ENCODE measurements around the gene KCNK7. TPM values are rescaled to one million over a fixed set of nuclear protein-coding genes. Genes with fewer than 3 reads are reported as not detected.

The KCNK7 gene
- total RNA-seq, 1 experiment from 2014 or later, result 0.61 TPM

DNA sequence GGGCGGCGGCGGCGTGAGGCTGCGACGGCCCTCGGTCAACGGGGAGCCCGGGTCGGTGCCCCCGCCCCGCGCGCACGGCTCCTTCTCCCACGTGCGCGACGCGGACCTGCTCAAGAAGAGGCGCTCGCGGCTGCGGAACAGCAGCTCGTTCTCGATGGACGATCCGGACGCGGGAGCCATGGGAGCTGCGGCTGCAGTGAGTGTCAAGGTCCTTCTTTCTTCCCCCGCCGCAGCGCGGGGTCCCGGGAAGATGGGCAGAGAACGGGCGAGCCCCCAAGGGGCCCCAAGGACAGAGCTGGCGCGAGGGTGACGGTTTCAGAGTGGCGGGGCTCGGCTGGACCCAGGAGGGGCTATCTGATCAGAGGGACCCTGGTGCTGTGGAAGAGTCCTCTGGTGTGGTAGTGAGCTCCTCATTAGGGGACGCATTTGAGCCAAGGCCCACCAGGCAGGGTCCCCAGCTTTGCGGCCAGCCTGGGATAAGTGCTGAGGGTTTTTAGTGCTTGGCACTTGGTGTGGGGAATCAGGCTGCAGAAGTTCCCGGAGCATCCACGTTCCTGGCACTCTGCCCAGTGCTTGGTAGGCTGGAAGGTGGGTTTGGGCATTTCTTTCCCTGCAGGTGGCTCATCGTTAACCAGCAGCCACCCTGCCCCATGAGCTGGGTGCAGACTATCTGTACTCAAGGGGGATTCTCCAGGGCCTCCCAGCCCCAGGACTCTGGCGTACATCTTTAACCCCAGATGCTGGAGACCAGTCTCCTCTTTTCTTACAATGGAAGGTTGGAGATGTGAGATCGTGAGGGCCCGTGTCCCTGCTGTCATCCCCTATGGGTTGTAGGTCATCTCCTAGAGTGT lies 10.0 kb downstream of the KCNK7 start:
- CTCF ChIA-PET, result interaction anchor here (0.9 to 1.2 kb wide), 3 partner anchors 8 to 45 kb away, joined by 3 to 6 read pairs (median 3); no protein-coding TSS in a partner anchor

More for the DNA sequence above, 10.0 kb downstream of the KCNK7 start:
- Histone ChIP-seq H3K4me3 (replicated peaks in 1 of 2; ENCODE audit: low read depth in 1 of 2, low read length in 2 of 2) (no peak overlapping the region), H4K20me1 (ENCODE audit: insufficient read depth) (no peaks in the 10 kb centered on the region), H3K9me3 (ENCODE audit: control insufficient read depth in 1 of 2, insufficient read depth in 1 of 2, low read depth in 1 of 2, low read length in 2 of 2) (no peaks in the 10 kb centered on the region), H3K9me2 (ENCODE audit: insufficient read depth) (no peaks in the 10 kb centered on the region), H2AFZ (ENCODE audit: low read depth, low read length, poor library complexity, severe bottlenecking) (no peak overlapping the region), H3K36me3 (ENCODE audit: control insufficient read depth in 1 of 2, insufficient read depth in 2 of 2, low read length in 2 of 2) (no peaks in the 10 kb centered on the region; a peak in 2 of 4 replicates), H3K9ac (ENCODE audit: low read length) (no peak overlapping the region), H3K4me1 (ENCODE audit: control insufficient read depth in 1 of 2, insufficient read depth in 2 of 2, low read length in 2 of 2) (peaks cover 14 to 25% of the 10 kb centered on the region in 2 experiments), H3K27me3 (ENCODE audit: insufficient read depth, low read length) (no peaks in the 10 kb centered on the region), H3K4me2 (ENCODE audit: low read length) (no peak overlapping the region), H3K79me2 (ENCODE audit: insufficient read depth, low read length) (no peaks in the 10 kb centered on the region), H3K27ac (ENCODE audit: low read depth, low read length) (no peak overlapping the region)
- ChIA-PET RAD21 (ENCODE audit: low non-redundant PET in 1 of 2, low total read pairs in 2 of 2, uncharacterized antibody in 2 of 2, unreplicated experiment in 2 of 2) (no interaction called here), POLR2A (interaction anchor here (0.9 kb wide), 1 partner anchor 274 kb away, joined by 3 read pairs; the partner anchor contains the start of gene MUS81)
- BruUV-seq (replicated peaks), result no TSS peak
- ATAC-seq (no peak), DNase-seq (ENCODE audit: low read depth, low spot score) (no peak)
- intact Hi-C loops (cut with micrococcal nuclease), result no loop called here
- TF ChIP-seq CBX3 (IDR thresholded peaks at IDR 0.05; ENCODE audit: low read depth), result no peak
- no peak for TF ChIP-seq CEBPB (IDR thresholded peaks at IDR 0.05; ENCODE audit: low read depth)
- TF ChIP-seq EGR1 (IDR thresholded peaks at IDR 0.05; ENCODE audit: low read depth), result no peak
- TF ChIP-seq EZH2 (IDR thresholded peaks at IDR 0.05), result no peak
- no peak for TF ChIP-seq POLR2A (IDR thresholded peaks at IDR 0.05; ENCODE audit: borderline replicate concordance, extremely low read depth, insufficient read depth, insufficient read length)
- no peak for TF ChIP-seq SRF (IDR thresholded peaks at IDR 0.05; ENCODE audit: low read depth)
- TF ChIP-seq CTCF (IDR thresholded peaks at IDR 0.05 in 2 of 3, conservative IDR thresholded peaks at IDR 0.05 in 1 of 3; ENCODE audit: borderline replicate concordance in 1 of 3, insufficient read depth in 1 of 3, low read depth in 2 of 3, low read length in 2 of 3), result no peak
- no peak for TF ChIP-seq ZFX (IDR thresholded peaks at IDR 0.05)
- TF ChIP-seq, protein P1, sequence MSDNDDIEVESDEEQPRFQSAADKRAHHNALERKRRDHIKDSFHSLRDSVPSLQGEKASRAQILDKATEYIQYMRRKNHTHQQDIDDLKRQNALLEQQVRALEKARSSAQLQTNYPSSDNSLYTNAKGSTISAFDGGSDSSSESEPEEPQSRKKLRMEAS (IDR thresholded peaks at IDR 0.05), result no peak
- no peak for TF ChIP-seq JUND (IDR thresholded peaks at IDR 0.05)
